ENCODE measurements around the gene HMGN4.

DNA sequence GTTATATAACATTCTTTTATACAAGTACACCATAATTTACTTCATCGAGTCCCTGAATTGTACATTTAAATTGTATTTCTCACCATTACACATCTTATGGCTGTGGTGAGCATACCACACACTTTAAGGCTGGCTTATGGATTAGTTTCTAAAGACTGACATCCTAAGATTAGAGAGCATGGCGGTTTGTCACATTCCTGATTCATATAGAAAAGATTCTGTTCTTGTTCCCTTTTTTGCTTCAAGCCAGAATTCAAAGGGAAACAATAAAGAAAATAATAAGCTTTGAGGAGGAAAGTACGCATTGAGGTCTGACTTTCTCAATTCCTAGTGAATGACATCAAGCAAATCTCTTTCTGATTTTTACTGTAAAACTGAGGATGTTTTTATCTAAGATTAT lies 35.5 kb upstream of the HMGN4 start:
- TF ChIP-seq POLR2AphosphoS5 (IDR thresholded peaks at IDR 0.05; ENCODE audit: low read depth) (no peak), SPI1 (IDR thresholded peaks at IDR 0.05; ENCODE audit: borderline replicate concordance, low read depth) (no peak), GABPA (IDR thresholded peaks at IDR 0.05; ENCODE audit: low read depth) (no peak)
- TF ChIP-seq, protein P1, sequence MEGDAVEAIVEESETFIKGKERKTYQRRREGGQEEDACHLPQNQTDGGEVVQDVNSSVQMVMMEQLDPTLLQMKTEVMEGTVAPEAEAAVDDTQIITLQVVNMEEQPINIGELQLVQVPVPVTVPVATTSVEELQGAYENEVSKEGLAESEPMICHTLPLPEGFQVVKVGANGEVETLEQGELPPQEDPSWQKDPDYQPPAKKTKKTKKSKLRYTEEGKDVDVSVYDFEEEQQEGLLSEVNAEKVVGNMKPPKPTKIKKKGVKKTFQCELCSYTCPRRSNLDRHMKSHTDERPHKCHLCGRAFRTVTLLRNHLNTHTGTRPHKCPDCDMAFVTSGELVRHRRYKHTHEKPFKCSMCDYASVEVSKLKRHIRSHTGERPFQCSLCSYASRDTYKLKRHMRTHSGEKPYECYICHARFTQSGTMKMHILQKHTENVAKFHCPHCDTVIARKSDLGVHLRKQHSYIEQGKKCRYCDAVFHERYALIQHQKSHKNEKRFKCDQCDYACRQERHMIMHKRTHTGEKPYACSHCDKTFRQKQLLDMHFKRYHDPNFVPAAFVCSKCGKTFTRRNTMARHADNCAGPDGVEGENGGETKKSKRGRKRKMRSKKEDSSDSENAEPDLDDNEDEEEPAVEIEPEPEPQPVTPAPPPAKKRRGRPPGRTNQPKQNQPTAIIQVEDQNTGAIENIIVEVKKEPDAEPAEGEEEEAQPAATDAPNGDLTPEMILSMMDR (IDR thresholded peaks at IDR 0.05; ENCODE audit: insufficient read depth, low read length) = no peak
- TF ChIP-seq, protein P2, sequence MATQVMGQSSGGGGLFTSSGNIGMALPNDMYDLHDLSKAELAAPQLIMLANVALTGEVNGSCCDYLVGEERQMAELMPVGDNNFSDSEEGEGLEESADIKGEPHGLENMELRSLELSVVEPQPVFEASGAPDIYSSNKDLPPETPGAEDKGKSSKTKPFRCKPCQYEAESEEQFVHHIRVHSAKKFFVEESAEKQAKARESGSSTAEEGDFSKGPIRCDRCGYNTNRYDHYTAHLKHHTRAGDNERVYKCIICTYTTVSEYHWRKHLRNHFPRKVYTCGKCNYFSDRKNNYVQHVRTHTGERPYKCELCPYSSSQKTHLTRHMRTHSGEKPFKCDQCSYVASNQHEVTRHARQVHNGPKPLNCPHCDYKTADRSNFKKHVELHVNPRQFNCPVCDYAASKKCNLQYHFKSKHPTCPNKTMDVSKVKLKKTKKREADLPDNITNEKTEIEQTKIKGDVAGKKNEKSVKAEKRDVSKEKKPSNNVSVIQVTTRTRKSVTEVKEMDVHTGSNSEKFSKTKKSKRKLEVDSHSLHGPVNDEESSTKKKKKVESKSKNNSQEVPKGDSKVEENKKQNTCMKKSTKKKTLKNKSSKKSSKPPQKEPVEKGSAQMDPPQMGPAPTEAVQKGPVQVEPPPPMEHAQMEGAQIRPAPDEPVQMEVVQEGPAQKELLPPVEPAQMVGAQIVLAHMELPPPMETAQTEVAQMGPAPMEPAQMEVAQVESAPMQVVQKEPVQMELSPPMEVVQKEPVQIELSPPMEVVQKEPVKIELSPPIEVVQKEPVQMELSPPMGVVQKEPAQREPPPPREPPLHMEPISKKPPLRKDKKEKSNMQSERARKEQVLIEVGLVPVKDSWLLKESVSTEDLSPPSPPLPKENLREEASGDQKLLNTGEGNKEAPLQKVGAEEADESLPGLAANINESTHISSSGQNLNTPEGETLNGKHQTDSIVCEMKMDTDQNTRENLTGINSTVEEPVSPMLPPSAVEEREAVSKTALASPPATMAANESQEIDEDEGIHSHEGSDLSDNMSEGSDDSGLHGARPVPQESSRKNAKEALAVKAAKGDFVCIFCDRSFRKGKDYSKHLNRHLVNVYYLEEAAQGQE (IDR thresholded peaks at IDR 0.05; ENCODE audit: insufficient replicate concordance, low read depth) = no peak
